ENCODE measurements around the gene SMOC1. TPM values are rescaled to one million over a fixed set of nuclear protein-coding genes. Genes with fewer than 3 reads are reported as not detected.

Gene SMOC1
- total RNA-seq, 1 donor from 2014 or later = not detected

GRCh38 chr14:69844171-69844570 is 35.0 kb upstream of the SMOC1 start:
- ATAC-seq (ENCODE audit: low read depth) = no peak
- Mint-ChIP-seq H3K36me3 (ENCODE audit: low read depth) (no peaks in the 10 kb centered on the region), H3K27ac (no peak overlapping the region), H3K4me1 (no peaks in the 10 kb centered on the region), H3K4me3 (no peak overlapping the region), H3K27me3 (peaks cover 14% of the 10 kb centered on the region), H3K9me3 (no peaks in the 10 kb centered on the region)
- no peak for TF ChIP-seq CTCF (IDR thresholded peaks at IDR 0.05)
- DNase-seq = no peak
- ChIA-PET CTCF (no interaction called here), POLR2A (no interaction called here)
- intact Hi-C loops (cut with micrococcal nuclease) = no loop called here

GRCh38 chr14:69845050-69845581 is 34.1 kb upstream of the SMOC1 start:
- intact Hi-C loops (cut with micrococcal nuclease) = no loop called here
- Mint-ChIP-seq H3K4me3 (no peak overlapping the region), H3K27ac (no peak overlapping the region), H3K36me3 (ENCODE audit: low read depth) (no peaks in the 10 kb centered on the region), H3K27me3 (peaks cover 14% of the 10 kb centered on the region), H3K4me1 (no peaks in the 10 kb centered on the region), H3K9me3 (no peaks in the 10 kb centered on the region)
- POLR2A ChIA-PET = no interaction called here
- ATAC-seq (ENCODE audit: low read depth) (no peak), DNase-seq (no peak)
- CTCF ChIA-PET = interaction anchor here (0.9 kb wide), 1 partner anchor 183 kb away, joined by 3 read pairs; no protein-coding TSS in a partner anchor
- TF ChIP-seq CTCF (IDR thresholded peaks at IDR 0.05) = no peak

- intact Hi-C loops (cut with micrococcal nuclease) = no loop called here
- Mint-ChIP-seq H3K27me3 (peaks cover 16% of the 10 kb centered on the region), H3K27ac (no peak overlapping the region), H3K4me1 (no peaks in the 10 kb centered on the region), H3K4me3 (no peak overlapping the region), H3K36me3 (ENCODE audit: low read depth) (no peaks in the 10 kb centered on the region), H3K9me3 (no peaks in the 10 kb centered on the region)
- POLR2A ChIA-PET = no interaction called here
- ATAC-seq (ENCODE audit: low read depth) (no peak), DNase-seq (no peak)
- no peak for TF ChIP-seq CTCF (IDR thresholded peaks at IDR 0.05)
- CTCF ChIA-PET = no interaction called here
These were observed 33.4 kb upstream of the SMOC1 start for GRCh38 chr14:69845787-69846186.

GRCh38 chr14:69848156-69848555 is 31.1 kb upstream of the SMOC1 start:
- POLR2A ChIA-PET = no interaction called here
- H3K27ac Mint-ChIP-seq = no peak overlapping the region

GRCh38 chr14:69848903-69849391 is 30.3 kb upstream of the SMOC1 start:
- Mint-ChIP-seq H3K4me3 (no peak overlapping the region), H3K27ac (no peak overlapping the region), H3K36me3 (ENCODE audit: low read depth) (no peaks in the 10 kb centered on the region), H3K4me1 (no peaks in the 10 kb centered on the region), H3K27me3 (peaks cover 12% of the 10 kb centered on the region), H3K9me3 (no peaks in the 10 kb centered on the region)
- ATAC-seq (ENCODE audit: low read depth) = no peak
- ChIA-PET CTCF (no interaction called here), POLR2A (no interaction called here)
- TF ChIP-seq CTCF (IDR thresholded peaks at IDR 0.05) = no peak
- intact Hi-C loops (cut with micrococcal nuclease) = no loop called here
- DNase-seq = no peak

More at GRCh38 chr14:69848156-69848555, 31.1 kb upstream of the SMOC1 start:
- intact Hi-C loops (cut with micrococcal nuclease) = no loop called here
- H3K27me3 Mint-ChIP-seq = peaks cover 17% of the 10 kb centered on the region
- no peaks in the 10 kb centered on the region for H3K36me3 Mint-ChIP-seq (ENCODE audit: low read depth)
- H3K9me3 Mint-ChIP-seq = no peaks in the 10 kb centered on the region
- no peak for DNase-seq
- H3K4me3 Mint-ChIP-seq = no peak overlapping the region
- no peak for ATAC-seq (ENCODE audit: low read depth)
- no peaks in the 10 kb centered on the region for H3K4me1 Mint-ChIP-seq
- CTCF ChIA-PET = no interaction called here
- TF ChIP-seq CTCF (IDR thresholded peaks at IDR 0.05) = no peak

Measured in activated B cell treated with CpG ODN at 0.5 μM for 24 hours (primary cell).